HTR-8/SVneo (cell line): ENCODE results near the gene HLCS.

Source experiments
- DNase-seq: peaks from one replicate; pipeline ENCODE4 v3.0.0; 2011; ENCODE audit warnings: low spot score, mixed read lengths; ENCODE audit not compliant: insufficient read length
- FAIRE-seq: peaks from 2 replicates; lab custom pipeline; 2011; peaks lifted over from hg19 to GRCh38; lab: Jason Lieb, UNC

Gene HLCS

DNA sequence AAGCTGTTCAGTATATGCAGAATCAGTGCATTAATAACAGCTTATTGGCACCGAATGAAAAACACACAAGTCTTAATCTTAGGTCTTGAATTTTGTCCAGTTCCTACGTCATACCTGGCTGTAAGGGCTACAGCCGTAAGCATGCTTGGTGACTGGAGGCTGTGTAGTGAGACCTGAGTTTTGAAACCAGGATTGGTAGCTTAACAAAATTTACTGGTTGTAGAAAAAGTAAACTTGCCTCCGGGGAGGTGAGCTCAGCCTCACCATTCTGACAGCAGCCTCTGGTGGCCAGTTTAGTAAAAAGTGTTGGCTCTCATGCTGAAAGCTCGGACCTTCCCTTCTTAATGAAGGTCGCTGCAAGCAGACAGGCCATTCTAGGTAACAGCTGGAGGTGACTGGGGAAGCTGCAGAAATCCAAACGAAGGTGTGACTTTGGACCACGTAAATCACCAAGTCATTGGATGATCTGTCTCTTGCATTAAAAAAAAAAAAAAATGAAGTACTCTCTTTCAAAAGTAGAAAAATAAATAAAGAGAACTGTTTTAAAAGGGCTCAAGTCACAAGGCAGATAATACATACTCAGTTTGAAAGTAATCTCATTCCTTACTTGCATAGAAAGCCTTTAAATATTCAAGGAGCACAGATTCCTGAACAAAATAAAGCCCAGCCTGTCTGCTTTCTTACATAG is 48.9 kb downstream of the HLCS start:
- FAIRE-seq (peak; percentile 57), DNase-seq (peak; percentile 59)

DNA sequence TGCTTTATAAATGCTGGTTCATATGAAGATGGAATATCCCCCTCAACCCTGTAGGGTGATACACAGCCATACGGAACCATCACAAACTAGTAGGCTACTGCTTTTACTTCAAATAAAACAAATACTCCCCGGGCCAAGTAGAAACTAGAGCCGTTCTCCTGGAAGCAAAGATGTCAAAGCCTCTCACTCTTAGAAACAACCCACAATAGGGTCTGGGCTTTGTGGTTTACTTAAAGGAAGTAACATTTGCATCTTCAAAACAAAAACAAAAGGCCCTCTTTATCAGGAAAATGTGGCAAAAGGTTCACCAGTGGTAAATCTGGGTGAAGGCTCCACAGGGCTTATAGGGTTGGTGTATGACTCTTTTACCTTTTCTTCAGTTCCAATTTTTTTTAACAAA is 49.8 kb downstream of the HLCS start:
- DNase-seq = no peak
- no peak for FAIRE-seq

DNA sequence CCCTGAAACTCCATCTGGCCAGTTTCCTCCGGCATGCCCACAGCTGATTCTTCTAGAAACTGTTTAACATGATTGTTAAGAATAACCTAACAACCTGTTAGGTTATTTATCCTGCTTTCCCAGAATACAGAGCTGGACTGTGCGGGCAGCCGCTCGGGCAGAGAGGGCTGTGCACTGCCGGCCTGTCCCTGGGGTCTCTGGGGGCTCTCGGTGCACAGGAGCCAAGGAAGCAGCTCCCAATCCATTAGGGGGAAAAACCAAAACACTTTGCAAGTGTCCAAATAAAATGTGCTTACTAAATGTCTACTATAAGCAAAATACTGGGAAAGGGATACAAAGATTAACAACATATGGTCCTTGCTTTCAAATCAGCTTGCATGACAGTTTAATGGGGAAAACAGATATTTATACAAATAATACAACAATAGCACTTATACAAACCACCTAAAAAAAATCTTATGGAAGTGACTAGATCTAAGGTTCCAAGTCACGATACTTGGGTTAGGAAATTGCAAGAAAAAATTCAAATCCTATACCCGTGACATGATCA is 50.7 kb downstream of the HLCS start:
- DNase-seq (no peak), FAIRE-seq (no peak)

DNA sequence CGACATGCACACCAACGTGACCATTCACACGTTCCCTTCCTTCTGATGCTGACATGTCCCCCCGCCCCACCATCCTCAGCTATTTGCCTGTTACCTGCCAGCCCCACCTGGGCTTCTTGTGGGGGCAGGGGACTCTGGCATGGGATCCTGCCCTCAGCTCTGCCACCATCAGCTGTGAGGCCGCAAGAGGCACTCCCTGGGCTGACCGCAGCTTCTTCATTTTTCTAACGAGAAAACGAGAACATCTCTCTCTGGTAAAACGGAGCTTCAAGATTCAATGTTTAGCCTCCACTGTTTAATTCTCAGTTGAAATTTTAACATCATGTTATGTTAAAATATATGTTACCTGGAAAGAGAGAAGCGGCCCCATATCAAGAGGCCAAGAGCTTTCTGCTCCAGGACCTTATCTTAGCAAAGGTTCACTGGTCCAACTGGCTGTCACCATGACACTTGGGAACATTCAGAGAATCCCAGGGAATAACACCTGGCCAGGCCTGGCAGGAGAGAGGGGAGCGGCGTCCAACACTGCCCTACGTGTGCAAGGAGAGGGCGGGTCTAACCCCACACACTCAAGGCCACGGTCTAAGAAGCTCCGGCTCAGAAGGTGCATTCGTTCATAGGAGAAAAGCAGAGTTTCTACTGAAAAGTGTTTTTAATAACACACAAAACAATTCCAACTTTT is 51.3 kb downstream of the HLCS start:
- FAIRE-seq (no peak), DNase-seq (no peak)

DNA sequence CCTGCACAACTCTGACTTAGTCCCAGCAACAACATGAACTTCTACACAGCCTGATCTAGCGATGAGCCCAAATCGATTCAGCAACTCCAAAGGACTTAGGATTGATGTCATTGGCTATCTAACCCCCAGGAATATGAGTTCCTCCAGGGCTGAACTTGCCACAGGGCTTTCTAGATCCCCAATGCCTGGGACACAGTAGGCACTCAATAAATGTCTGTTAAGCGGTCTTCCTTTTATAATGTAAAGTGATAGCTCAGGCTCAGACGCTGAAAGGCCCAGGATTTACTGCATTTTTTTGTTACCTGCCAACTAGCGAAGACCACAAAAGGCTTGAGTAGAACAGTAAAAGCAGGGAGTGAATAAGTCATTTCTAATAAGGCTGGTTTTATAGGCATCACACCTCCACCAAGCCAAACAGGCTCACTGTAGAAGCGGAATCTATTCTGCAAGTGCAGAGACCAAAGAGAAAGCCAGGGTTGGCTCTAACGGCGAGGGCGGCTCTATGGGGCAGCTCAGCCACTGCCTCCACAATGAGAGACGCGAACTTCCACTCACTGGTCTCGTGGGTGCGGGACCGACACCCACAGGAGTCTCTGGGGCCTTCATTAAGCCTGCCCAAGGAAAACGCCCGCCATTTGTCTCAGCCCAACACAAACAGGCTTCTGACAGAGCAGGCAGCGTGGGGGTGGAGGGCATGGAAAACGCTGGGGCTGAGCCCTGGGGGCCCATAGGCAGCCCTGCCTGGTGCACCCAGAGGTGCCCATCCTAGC is 52.0 kb downstream of the HLCS start:
- FAIRE-seq (no peak), DNase-seq (no peak)

DNA sequence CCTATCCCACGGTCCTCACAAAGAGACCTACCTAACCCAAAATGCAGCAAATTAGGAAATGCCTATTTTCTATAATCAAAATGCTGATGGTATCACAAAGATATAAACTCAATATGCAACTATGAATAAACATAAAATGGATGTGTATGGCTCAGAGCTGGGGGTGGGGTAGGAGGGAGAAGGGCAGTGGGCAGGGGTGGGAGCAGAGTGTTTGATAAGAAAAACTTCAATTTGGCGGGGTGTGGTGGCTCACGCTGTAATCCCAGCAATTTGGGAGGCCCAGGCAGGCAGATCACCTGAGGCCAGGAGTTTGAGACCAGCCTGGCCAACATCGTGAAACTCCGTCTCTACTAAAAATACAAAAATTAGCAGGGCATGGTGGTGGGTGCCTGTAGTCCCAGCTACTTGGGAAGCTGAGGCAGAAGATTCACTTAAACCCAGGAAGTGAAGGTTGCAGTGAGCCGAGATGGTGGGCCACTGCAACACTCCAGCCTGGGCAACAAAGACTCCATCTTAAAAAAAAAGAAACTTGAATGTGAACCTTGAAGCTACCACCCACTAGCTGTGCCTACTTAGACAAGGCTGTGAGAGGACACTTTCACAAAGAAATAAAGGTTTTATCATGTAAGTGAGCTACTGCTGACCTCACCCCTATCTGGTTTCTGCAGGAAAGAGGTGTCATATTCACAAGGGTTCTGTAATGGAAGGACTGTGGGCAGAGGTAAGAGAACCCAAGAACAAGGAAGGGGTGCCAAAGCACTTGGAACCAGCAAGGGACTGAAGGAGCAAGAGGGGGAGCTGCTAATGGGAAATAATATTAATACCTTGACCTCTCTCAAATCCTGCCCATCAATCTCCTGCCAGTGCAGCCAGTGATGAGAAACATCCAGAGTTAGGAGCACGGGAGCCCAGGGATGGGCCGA is 53.0 kb downstream of the HLCS start:
- DNase-seq (no peak), FAIRE-seq (no peak)

DNA sequence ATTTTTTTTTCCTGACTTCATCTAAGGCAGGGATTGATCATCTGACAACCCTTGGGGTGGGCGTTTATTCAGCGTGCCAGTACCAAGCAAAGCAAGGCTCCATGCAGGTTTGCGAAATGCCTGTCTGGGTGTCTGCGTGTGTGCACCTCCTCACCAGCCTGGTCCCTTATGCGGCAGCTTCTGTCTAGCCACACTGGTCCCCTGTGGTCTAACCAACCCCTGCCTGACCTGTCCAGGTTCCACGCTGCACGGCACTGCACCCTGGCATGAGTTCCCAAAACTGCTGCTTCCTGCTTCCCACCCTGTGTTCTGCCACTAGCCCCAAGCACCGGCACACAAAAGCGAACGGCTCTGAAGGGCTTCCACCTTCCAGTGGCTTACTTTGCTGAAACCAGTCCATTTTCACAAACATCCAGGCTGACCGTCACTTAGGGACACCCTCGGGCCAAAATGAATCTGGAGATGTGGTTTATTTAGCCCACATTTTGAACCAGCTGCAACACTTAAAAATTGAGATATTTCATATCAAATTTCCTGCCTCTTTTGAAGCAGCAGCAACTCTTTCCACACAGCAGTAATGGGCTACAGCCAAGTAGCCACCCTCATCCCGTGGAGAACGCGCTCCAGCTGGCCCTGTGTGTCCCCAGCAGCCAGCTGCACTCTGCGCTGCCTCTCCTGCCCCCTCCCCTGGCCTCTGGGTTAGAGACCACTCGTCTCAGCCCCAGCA is 55.7 kb downstream of the HLCS start:
- FAIRE-seq (peak; percentile 80), DNase-seq (peak; percentile 14)

DNA sequence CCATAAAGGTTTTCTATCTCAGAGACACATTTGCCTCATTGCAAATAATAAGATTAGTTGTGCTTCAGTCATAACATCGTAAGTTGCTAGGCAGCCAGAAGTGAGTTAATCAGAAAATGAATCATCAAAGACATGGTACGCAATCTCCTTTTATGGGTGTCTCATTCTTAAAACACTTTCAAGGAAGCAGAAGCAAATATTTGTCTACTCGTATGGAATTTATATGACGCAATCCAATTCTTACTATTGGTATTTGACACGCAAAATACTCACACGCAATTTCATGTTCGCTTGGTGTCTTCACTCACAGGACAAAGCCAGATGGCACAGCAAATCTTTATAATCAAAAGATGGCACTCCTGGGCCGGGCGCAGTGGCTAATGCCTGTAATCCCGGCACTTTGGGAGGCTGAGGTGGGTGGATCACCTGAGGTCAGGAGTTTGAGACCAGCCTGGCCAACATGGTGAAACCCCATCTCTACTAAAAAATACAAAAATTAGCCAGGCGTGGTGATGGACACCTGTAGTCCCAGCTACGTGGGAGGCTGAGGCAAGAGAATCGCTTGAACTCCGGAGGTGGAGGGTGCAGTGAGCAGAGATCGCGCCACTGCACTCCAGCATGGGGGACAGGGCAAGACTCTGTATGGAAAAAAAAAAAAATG is 56.4 kb downstream of the HLCS start:
- FAIRE-seq (peak; percentile 86), DNase-seq (peak; percentile 88)

DNA sequence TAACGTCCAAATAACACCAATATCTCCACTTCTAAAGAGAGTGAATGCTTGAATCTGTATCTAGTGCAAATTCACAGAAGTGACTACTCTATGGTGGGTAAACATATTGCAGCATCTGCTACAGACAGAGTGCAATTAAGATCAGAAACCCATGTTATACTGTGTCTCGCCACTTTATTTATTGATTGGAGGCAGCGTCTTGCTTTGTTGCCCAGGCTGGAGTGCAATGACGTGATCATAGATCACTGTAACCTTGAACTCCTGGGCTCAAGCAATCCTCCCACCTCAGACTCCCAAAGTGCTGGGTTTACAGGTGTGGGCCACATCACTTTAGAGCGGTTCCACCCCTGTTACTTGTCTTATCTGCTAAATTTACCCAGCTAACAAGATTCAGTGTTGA is 57.0 kb downstream of the HLCS start:
- no peak for FAIRE-seq
- DNase-seq = no peak

DNA sequence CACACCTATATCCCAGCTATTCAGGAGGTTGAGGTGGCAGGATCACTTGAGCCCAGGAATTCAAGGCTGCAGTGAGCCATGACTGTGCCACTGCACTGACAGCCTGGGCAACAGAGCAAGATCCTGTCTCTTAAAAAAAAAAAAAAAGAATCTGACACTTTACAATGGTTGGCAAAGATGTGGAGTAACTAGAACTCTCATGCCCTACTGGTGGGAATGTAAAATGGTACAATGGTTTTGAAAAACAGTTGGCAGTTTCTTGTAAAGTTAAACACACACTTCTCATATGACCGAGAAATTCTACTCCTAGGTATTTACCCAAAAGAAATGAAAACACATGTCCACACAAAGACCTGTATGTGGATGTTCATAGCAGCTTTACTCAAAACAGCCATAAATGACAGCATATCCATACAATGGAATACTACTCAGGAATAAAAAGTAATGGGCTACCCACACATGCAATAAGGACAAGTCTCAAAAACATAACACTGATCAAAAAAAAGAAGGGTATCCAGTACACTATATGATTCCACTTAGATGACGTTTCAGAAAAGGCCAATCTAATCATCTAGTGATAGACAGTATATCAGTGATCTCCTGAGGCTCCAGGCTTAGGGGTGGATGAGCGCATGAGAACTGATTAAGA is 58.1 kb downstream of the HLCS start:
- no peak for DNase-seq
- no peak for FAIRE-seq

DNA sequence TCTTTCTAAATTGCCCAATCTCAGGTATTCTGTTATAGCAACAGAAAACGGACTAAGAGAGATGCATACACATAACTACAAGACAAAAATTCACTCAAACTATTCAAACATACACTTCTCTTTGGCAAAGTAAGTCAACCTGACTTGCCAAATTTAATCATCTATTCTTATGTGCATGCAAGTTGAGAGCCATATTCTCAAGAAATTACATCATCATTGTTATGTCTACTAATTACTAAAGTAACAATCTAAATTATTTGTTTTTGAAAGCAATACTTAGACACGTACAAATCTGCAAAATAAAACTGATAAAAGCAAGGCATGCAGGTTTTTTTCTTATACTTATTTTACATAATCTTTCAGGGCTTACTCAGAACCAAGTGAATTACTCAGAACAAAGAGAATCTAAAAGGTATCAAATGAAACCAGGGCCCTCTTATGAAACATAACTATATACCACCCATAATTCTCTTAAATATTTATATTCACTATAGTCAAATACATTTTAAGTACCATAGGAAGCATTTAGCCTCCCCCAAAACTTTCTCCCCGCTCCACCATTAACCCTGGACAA is 62.3 kb downstream of the HLCS start:
- FAIRE-seq = no peak
- no peak for DNase-seq

DNA sequence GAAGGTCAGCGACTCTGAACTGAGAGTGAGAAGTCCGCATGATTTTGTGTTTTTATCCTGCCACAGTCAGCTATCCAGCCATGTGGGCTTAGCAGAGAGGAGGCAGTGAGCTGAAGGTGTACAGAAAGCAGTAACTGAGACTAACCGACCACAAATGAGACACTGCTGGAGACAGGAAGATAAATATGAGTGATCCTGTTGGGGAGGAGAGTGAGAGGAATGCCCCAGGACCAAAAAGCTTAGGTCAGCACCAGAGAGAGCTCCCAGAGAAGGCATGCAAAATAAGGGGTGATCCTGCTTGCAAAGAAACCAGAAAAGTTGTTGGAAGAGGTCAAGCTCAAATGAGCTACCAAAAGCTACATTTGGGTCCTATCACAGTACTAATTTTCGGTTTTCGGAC is 63.7 kb downstream of the HLCS start:
- FAIRE-seq (no peak), DNase-seq (peak; percentile 24)

DNA sequence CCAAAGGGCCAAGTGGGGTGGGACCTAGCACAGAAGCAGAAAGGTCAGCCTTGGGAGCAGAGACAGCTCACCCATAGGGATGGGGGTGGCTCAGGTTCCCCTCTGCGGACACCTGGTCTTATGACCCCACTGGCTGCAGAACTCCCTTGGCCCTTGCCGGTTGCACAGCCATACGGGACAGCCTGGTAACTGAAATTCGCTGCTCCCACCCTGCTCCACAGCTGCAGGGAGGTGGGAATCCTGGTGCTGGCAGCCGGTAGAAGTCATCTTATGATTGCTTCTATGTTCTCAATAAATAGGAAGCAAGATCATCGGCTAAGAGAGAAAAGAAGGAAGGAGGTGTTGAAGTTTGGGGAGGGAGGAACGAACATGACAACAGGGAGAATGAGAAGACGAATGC is 64.1 kb downstream of the HLCS start:
- FAIRE-seq (no peak), DNase-seq (no peak)

DNA sequence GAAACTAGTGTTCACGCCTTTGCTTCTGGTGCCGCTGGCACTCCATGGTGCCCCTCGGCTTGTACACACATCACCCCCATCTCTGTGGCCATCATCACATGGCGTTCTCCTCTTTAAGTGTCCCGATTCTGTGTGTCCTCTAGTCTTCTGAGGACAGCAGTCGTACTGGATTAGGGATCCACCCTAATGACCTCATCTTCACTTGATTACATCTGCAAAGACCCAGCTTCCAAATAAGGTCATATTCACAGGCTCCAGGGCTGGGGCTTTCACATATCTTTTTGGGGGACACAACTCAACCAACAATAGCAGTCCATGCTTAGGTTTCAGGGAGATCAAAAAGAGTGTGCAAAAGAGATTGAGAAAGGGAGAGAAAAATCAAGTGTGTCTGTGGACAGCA is 64.9 kb downstream of the HLCS start:
- DNase-seq (no peak), FAIRE-seq (no peak)

DNA sequence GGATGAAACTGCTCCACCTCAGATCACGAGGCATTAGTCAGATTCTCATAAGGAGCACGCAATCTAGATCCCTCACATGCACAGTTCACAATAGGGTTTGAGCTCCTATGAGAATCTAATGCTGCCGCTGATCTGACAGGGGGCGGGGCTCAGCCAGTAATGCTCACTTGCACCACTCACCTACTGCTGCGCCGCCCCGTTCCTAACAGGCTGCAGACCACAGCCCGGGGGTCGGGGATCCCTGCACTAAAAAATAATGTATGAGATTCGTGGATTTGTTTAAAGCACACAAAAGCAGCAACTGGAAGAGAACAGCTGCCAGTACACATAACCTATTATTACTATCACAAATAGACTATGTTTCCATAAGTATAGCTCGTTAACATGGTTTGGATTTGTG is 72.9 kb downstream of the HLCS start:
- no peak for FAIRE-seq

DNA sequence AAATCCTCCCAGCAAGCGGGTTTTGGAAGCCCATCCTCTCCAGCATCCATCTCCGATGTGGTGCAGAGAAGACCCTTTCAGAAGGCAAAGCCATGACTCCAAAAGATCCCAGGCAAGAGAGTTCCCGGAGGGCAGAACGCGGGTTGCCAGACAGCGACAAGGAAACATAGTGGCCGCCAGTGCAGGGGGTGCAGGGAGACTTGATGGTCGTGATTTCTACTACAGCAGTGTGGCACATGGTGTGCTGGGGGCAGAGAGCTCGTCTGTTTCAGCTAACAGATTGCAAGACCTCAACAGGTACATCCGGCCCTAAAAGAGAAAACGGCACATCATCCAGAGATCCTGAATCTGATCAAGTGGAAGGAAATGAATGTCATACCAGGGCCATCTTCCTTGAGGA is 74.3 kb downstream of the HLCS start:
- DNase-seq (no peak), FAIRE-seq (no peak)

More for the DNA sequence above, 72.9 kb downstream of the HLCS start:
- DNase-seq = no peak

DNA sequence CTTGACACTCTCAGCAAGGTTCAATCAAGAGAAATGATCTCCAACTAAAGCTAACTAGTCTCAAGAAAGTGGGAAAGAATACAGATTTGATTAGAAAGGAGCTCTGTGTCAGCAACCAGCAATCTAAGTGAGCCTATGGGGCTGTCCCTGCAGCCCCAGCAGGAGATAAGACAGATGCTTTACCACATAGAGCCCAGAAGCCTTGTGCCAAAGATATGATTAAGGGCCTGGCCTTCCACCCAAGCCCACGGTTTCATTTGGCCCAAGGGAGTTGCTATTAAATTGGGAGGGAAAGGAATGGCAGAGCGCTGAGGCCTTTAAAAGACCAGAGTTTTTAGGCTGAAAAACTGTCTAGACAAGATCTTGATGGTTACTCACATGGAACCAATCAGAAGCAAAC is 74.8 kb downstream of the HLCS start:
- no peak for DNase-seq
- FAIRE-seq = no peak

DNA sequence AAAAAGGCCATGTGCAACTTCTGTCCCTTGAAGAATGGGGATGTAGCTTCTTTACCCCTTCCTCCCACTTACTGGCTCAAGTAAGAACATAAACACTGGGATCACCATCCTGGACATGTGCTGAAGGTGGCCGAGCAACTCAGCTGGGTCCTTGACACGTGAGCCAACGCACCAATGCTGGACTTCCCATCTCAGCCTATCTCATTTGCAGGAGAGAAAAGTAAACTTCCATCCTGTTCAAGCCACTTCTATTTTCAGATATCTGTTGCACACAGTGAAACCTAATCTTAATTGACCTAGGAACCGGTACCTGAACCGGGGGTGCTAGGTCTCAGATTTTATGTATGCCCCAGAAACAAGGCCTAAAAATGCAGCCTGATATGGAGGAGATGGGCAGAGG is 75.3 kb downstream of the HLCS start:
- no peak for DNase-seq
- no peak for FAIRE-seq
